Colonic mucosa (tissue), 4 donors: ENCODE measurements around the gene ASNSD1. TPM values are rescaled to one million over a fixed set of nuclear protein-coding genes. Genes with fewer than 3 reads are reported as not detected.
"Not testable (repeated sequence)": the region's sequence is repeated elsewhere in the genome, so short reads cannot be mapped to it uniquely, and the experiment has no call there.

Experiments
- DNase-seq: peaks from one replicate; pipeline ENCODE4 v3.0.0-alpha.2; 2020
- H3K27ac ChIP-seq: fragments of 200-600 bp; one replicate; pipeline ENCODE4 v1.8.0; 2021
- H3K27me3 ChIP-seq: fragments of 200-600 bp; one replicate; pipeline ENCODE4 v1.8.0; 2021
- H3K36me3 ChIP-seq: fragments of 200-600 bp; one replicate; pipeline ENCODE4 v1.8.0; 2021
- H3K4me1 ChIP-seq: fragments of 200-600 bp; one replicate; pipeline ENCODE4 v1.8.0; 2021; ENCODE audit warnings: mild to moderate bottlenecking
- H3K4me3 ChIP-seq: fragments of 200-600 bp; one replicate; pipeline ENCODE4 v1.8.0; 2021
- H3K9ac ChIP-seq, 2 donors: one replicate each; pipeline ENCODE4 v1.7.0; 2013; ENCODE audit warnings: control low read depth in 2 of 2, low read depth in 2 of 2, low read length in 2 of 2
- H3K9me3 ChIP-seq: fragments of 200-600 bp; one replicate; pipeline ENCODE4 v1.8.0; 2021
- intact Hi-C: fragments of 100-400 bp; cut with DNase I; formaldehyde crosslinking; loops from one replicate; pipeline ENCODE4 v1.14.1; 2022
- total RNA-seq, 2 donors: library from RNA; stranded (reverse); fragmentation: NEBNext Ultra II Directional in 1 of 2; extraction: Animal tissue kit (Norgen Biotek cat#: 25700) in 1 of 2; gene quantifications; one replicate each; pipeline ENCODE4 v1.2.1, GENCODE V29; 2021
- TF ChIP-seq, protein P1 (sequence below): fragments of 200-600 bp; IDR thresholded peaks from one replicate; pipeline ENCODE4 v1.8.0; 2022; ENCODE audit warnings: antibody characterized with exemption, mild to moderate bottlenecking
- donor health status: healthy.
- donor health status: DM: no; HTN: no; CAD: no.
- donor health status: DM: no; HTN: no; CAD: no.

The ASNSD1 gene
- total RNA-seq, 2 donors from 2014 or later = 24.4 to 28.1 TPM

DNA sequence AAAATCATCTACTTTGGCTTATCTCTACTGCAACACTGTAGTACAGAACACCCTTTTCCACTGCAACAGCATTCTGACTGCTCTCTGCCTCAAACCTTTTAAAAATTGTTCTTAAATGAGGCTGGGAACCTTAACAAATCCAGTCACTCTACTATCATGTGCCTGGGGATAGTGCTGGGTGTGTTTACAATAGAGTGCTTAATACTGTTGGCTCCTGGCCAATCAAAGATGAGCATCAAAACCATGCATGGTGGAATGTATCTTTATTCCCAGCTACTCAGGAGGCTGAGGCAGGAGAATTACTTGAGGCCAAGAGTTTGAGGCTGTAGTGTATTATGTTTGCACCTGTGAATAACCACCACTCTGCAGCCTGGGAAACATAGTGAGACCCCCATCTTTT lies 20.6 kb downstream of the ASNSD1 start:
- Histone ChIP-seq H3K27me3 (no peaks in the 10 kb centered on the region), H3K9me3 (no peaks in the 10 kb centered on the region), H3K36me3 (no peaks in the 10 kb centered on the region), H3K27ac (no peak overlapping the region), H3K4me3 (no peak overlapping the region), H3K4me1 (no peaks in the 10 kb centered on the region), H3K9ac (no peak overlapping the region)
- TF ChIP-seq, protein P1, sequence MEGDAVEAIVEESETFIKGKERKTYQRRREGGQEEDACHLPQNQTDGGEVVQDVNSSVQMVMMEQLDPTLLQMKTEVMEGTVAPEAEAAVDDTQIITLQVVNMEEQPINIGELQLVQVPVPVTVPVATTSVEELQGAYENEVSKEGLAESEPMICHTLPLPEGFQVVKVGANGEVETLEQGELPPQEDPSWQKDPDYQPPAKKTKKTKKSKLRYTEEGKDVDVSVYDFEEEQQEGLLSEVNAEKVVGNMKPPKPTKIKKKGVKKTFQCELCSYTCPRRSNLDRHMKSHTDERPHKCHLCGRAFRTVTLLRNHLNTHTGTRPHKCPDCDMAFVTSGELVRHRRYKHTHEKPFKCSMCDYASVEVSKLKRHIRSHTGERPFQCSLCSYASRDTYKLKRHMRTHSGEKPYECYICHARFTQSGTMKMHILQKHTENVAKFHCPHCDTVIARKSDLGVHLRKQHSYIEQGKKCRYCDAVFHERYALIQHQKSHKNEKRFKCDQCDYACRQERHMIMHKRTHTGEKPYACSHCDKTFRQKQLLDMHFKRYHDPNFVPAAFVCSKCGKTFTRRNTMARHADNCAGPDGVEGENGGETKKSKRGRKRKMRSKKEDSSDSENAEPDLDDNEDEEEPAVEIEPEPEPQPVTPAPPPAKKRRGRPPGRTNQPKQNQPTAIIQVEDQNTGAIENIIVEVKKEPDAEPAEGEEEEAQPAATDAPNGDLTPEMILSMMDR = no peak
- intact Hi-C loops = no loop called here
- no peak for DNase-seq

- no peak for DNase-seq
- Histone ChIP-seq H3K36me3 (no peaks in the 10 kb centered on the region), H3K4me1 (no peaks in the 10 kb centered on the region), H3K27me3 (no peaks in the 10 kb centered on the region), H3K27ac (no peak overlapping the region), H3K4me3 (no peak overlapping the region), H3K9ac (no peak overlapping the region), H3K9me3 (no peaks in the 10 kb centered on the region)
- intact Hi-C loops = no loop called here
- TF ChIP-seq, protein P1 = no peak
Observed at GRCh38 chr2:189683348-189683747, 22.1 kb downstream of the ASNSD1 start.

DNA sequence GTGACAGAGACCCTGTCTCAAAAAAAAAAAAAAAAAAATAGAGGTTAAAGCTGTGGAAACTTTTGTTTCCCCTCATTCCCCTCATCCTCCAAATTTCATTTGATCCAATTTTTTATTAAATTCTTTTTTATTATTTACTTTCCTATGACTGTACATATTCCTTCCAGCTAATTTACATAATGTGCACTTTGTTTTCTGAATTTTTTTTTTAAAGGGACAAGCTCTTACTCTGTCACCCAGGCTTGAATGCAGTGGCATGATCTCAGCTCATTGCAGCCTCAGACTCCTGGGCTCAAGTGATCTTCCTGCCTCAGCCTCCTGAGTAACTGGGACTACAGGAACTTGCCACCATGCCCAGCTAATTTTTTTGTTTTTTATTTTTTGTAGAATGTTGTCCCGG lies 23.6 kb downstream of the ASNSD1 start:
- Histone ChIP-seq H3K9ac (no peak overlapping the region), H3K4me1 (no peaks in the 10 kb centered on the region), H3K27ac (no peak overlapping the region), H3K27me3 (no peaks in the 10 kb centered on the region), H3K4me3 (no peak overlapping the region), H3K36me3 (no peaks in the 10 kb centered on the region), H3K9me3 (no peaks in the 10 kb centered on the region)
- TF ChIP-seq, protein P1 = no peak
- intact Hi-C loops = no loop called here
- no peak for DNase-seq

GRCh38 chr2:189685540-189686229 lies 24.4 kb downstream of the ASNSD1 start:
- no peak for DNase-seq
- no peaks in the 10 kb centered on the region for H3K4me1 ChIP-seq
- no peak overlapping the region for H3K4me3 ChIP-seq
- no peak overlapping the region for H3K27ac ChIP-seq
- H3K9me3 ChIP-seq = no peaks in the 10 kb centered on the region
- TF ChIP-seq, protein P1 = no peak
- H3K27me3 ChIP-seq = no peaks in the 10 kb centered on the region
- no peaks in the 10 kb centered on the region for H3K36me3 ChIP-seq
- no peak overlapping the region for H3K9ac ChIP-seq
- intact Hi-C loops = no loop called here

GRCh38 chr2:189687796-189688195 lies 26.5 kb downstream of the ASNSD1 start:
- H3K4me3 ChIP-seq, H3K9ac ChIP-seq, H3K27me3 ChIP-seq, DNase-seq, intact Hi-C loops, H3K36me3 ChIP-seq, H3K9me3 ChIP-seq, H3K4me1 ChIP-seq, H3K27ac ChIP-seq: not testable (repeated sequence)

- Histone ChIP-seq H3K27me3 (no peaks in the 10 kb centered on the region), H3K4me3 (no peak overlapping the region), H3K9ac (no peak overlapping the region), H3K9me3 (no peaks in the 10 kb centered on the region), H3K36me3 (no peaks in the 10 kb centered on the region), H3K4me1 (no peaks in the 10 kb centered on the region), H3K27ac (no peak overlapping the region)
- intact Hi-C loops = loop anchor here (5.0 kb wide), 1 partner anchor 34 kb away; the partner anchor contains the start of gene ASNSD1
- TF ChIP-seq, protein P1 = no peak
- no peak for DNase-seq
Observed at GRCh38 chr2:189696223-189696622, 35.0 kb downstream of the ASNSD1 start.
